Activated CD8-positive, alpha-beta T cell treated with anti-CD3 and anti-CD28 coated beads for 36 hours (primary cell): ENCODE results near the gene SUPT16H. TPM values are rescaled to one million over a fixed set of nuclear protein-coding genes. Genes with fewer than 3 reads are reported as not detected.

ENCODE experiments used
- ATAC-seq: fragments of 200-7000 bp; cut with Tn5 transposase; one replicate; pipeline ENCODE4 v1.10.0; 2021; ENCODE audit warnings: mild to moderate bottlenecking, moderate library complexity
- CTCF ChIA-PET: fragments of 350-600 bp; sonication (Branson Sonifier 250); formaldehyde crosslinking; loops from one replicate; lab custom pipeline; 2021; ENCODE audit warnings: antibody characterized with exemption; lab: Charles Lee
- POLR2A ChIA-PET: fragments of 350-600 bp; sonication (Branson Sonifier 250); formaldehyde crosslinking; loops from one replicate; lab custom pipeline; 2021; ENCODE audit warnings: antibody characterized with exemption; lab: Charles Lee
- DNase-seq: peaks from one replicate; pipeline ENCODE4 v3.0.0-alpha.2; 2020
- H3K27ac Mint-ChIP-seq: one replicate; pipeline ENCODE4 v1.8.0; 2021; ENCODE audit warnings: mild to moderate bottlenecking, mixed read lengths
- H3K27me3 Mint-ChIP-seq: one replicate; pipeline ENCODE4 v1.8.0; 2021; ENCODE audit warnings: mixed read lengths
- H3K36me3 Mint-ChIP-seq: one replicate; pipeline ENCODE4 v1.8.0; 2021; ENCODE audit warnings: low read depth, mixed read lengths
- H3K4me1 Mint-ChIP-seq: one replicate; pipeline ENCODE4 v1.8.0; 2021; ENCODE audit warnings: low read depth, mixed read lengths
- H3K4me3 Mint-ChIP-seq: one replicate; pipeline ENCODE4 v1.8.0; 2021; ENCODE audit warnings: mild to moderate bottlenecking, moderate library complexity, mixed read lengths
- H3K9me3 Mint-ChIP-seq: one replicate; pipeline ENCODE4 v1.8.0; 2021; ENCODE audit warnings: mixed read lengths
- CTCF ChIP-seq: fragments of 200-600 bp; IDR thresholded peaks from one replicate; pipeline ENCODE4 v1.8.0; 2022; ENCODE audit warnings: antibody characterized with exemption, mild to moderate bottlenecking
- intact Hi-C: fragments of 100-400 bp; cut with micrococcal nuclease; formaldehyde crosslinking; loops from one replicate; pipeline ENCODE4 v1.10.0; 2022
- total RNA-seq, 2 experiments: library from RNA; stranded (reverse); gene quantifications; one replicate each; pipeline ENCODE4 v1.2.3, GENCODE V29; 2021

Gene SUPT16H
- total RNA-seq, 2 experiments from 2014 or later: 171 to 173 TPM

DNA sequence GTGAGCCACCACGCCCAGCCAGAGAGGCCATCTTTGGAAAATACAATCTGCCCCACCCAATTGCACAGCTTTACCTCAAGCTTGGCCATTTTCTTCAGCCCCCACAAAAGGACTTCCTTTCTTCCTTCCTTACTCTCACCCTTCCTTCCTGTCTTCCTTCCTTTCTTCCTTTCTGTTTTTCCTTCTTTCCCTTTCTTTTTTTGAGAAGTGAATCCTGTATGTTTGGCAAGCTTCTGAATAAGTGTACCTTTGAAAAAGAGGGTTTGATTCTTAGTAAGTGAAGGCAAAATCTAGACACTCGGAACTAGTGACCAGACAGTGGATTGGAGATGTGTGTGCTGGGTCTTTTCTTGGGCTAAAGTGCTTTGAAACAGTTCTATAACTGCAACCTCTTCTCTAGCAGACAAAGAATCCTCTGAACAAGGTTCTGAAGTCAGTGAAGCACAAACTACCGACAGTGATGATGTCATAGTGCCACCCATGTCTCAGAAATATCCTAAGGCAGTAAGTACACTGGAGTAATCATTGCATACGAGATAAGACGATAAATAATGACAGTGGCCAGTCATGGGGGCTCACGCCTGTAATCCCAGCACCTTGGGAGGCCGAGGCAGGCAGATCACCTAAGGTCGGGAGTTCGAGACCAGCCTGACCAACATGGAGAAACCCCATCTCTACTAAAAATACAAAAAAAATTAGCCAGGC is 49.5 kb downstream of the SUPT16H start:
- ATAC-seq: no peak
- no peaks in the 10 kb centered on the region for H3K36me3 Mint-ChIP-seq
- ChIA-PET POLR2A (no interaction called here), CTCF (no interaction called here)
- H3K4me1 Mint-ChIP-seq: no peaks in the 10 kb centered on the region
- H3K4me3 Mint-ChIP-seq: no peak overlapping the region
- no peak for DNase-seq
- no peak overlapping the region for H3K27ac Mint-ChIP-seq
- intact Hi-C loops: no loop called here
- no peaks in the 10 kb centered on the region for H3K9me3 Mint-ChIP-seq
- no peaks in the 10 kb centered on the region for H3K27me3 Mint-ChIP-seq
- no peak for TF ChIP-seq CTCF

DNA sequence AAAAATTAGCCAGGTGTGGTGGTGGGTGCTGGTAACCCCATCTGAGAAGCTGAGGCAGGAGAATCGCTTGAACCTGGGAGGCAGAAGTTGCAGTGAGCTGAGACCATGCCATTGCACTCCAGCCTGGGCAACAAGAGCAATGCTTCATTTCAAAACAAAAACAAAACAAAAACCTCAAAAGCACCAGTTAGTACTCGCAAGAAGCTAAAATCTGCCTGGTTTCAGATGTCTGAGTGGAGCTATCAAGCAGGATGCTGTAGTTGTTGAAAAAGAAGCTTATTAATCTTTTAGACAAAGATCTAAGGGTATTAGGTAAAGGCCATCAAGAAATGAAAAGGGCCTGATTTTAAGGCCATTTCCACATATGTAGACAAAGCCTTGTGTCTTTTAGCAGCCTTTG is 50.9 kb downstream of the SUPT16H start:
- CTCF ChIA-PET: interaction anchor here (1.0 kb wide), 1 partner anchor 34 kb away, joined by 3 read pairs; no protein-coding TSS in a partner anchor
- no peaks in the 10 kb centered on the region for H3K36me3 Mint-ChIP-seq
- no peaks in the 10 kb centered on the region for H3K9me3 Mint-ChIP-seq
- no peak for ATAC-seq
- H3K27me3 Mint-ChIP-seq: no peaks in the 10 kb centered on the region
- no peaks in the 10 kb centered on the region for H3K4me1 Mint-ChIP-seq
- intact Hi-C loops: no loop called here
- TF ChIP-seq CTCF: no peak
- POLR2A ChIA-PET: no interaction called here
- H3K4me3 Mint-ChIP-seq: no peak overlapping the region
- H3K27ac Mint-ChIP-seq: no peak overlapping the region
- no peak for DNase-seq

- ATAC-seq (no peak), DNase-seq (no peak)
- ChIA-PET CTCF (interaction anchor here (0.8 kb wide), 1 partner anchor 28 kb away, joined by 3 read pairs; no protein-coding TSS in a partner anchor), POLR2A (interaction anchor here (0.9 to 1.0 kb wide), 2 partner anchors 49 to 72 kb away, joined by 3 read pairs; no protein-coding TSS in a partner anchor)
- peaks cover 2% of the 10 kb centered on the region for H3K27me3 Mint-ChIP-seq
- no peak overlapping the region for H3K4me3 Mint-ChIP-seq
- TF ChIP-seq CTCF: no peak
- H3K36me3 Mint-ChIP-seq: no peaks in the 10 kb centered on the region
- H3K9me3 Mint-ChIP-seq: no peaks in the 10 kb centered on the region
- no peaks in the 10 kb centered on the region for H3K4me1 Mint-ChIP-seq
- intact Hi-C loops: no loop called here
- H3K27ac Mint-ChIP-seq: no peak overlapping the region
Observed at GRCh38 chr14:21326972-21327371, 56.8 kb downstream of the SUPT16H start.

GRCh38 chr14:21322716-21323115 is 61.1 kb downstream of the SUPT16H start:
- TF ChIP-seq CTCF: no peak
- DNase-seq (no peak), ATAC-seq (no peak)
- Mint-ChIP-seq H3K36me3 (no peaks in the 10 kb centered on the region), H3K4me1 (peaks cover 3% of the 10 kb centered on the region), H3K27me3 (peaks cover 2% of the 10 kb centered on the region), H3K27ac (no peak overlapping the region), H3K9me3 (no peaks in the 10 kb centered on the region), H3K4me3 (no peak overlapping the region)
- POLR2A ChIA-PET: interaction anchor here (1.6 kb wide), 1 partner anchor 66 kb away, joined by 3 read pairs; no protein-coding TSS in a partner anchor
- CTCF ChIA-PET: interaction anchor here (1.3 kb wide), 1 partner anchor 25 kb away, joined by 4 read pairs; no protein-coding TSS in a partner anchor
- intact Hi-C loops: no loop called here

GRCh38 chr14:21320913-21321312 is 62.9 kb downstream of the SUPT16H start:
- Mint-ChIP-seq H3K4me3 (no peak overlapping the region), H3K27me3 (peaks cover 2% of the 10 kb centered on the region), H3K27ac (no peak overlapping the region), H3K4me1 (peaks cover 3% of the 10 kb centered on the region), H3K9me3 (no peaks in the 10 kb centered on the region), H3K36me3 (no peaks in the 10 kb centered on the region)
- intact Hi-C loops: no loop called here
- TF ChIP-seq CTCF: no peak
- ChIA-PET POLR2A (no interaction called here), CTCF (no interaction called here)
- DNase-seq (no peak), ATAC-seq (no peak)
